Measurements from ENCODE around the gene DOCK2.

- TF ChIP-seq CTCF (IDR thresholded peaks at IDR 0.05): no peak
- no peak for TF ChIP-seq EZH2 (IDR thresholded peaks at IDR 0.05)
- no peak for TF ChIP-seq EZH2phosphoT487 (IDR thresholded peaks at IDR 0.05)
Observed at GRCh38 chr5:170078458-170078857, 441.4 kb downstream of the DOCK2 start.

Measured in neural progenitor cell (in vitro differentiated cells).